Middle frontal gyrus (tissue), 1 donor: ENCODE results near the gene PTPRT.

Experiments
- DNase-seq: peaks from one replicate; pipeline ENCODE4 v3.0.0-alpha.2; 2015; ENCODE audit warnings: low spot score; ENCODE audit errors: extremely low spot score

PTPRT gene

GRCh38 chr20:42483730-42484303 lies 705.9 kb downstream of the PTPRT start:
- no peak for DNase-seq

- no peak for DNase-seq
These were observed 706.9 kb downstream of the PTPRT start for GRCh38 chr20:42482808-42483207.

GRCh38 chr20:42475773-42476172 lies 713.9 kb downstream of the PTPRT start:
- DNase-seq, result no peak

- no peak for DNase-seq
These were observed 715.1 kb downstream of the PTPRT start for GRCh38 chr20:42474646-42475045.

GRCh38 chr20:42472198-42472597 lies 717.5 kb downstream of the PTPRT start:
- no peak for DNase-seq

GRCh38 chr20:42461965-42462593 lies 727.6 kb downstream of the PTPRT start:
- DNase-seq, result no peak

- no peak for DNase-seq
These were observed 728.4 kb downstream of the PTPRT start for GRCh38 chr20:42461291-42461690.

- no peak for DNase-seq
These were observed 742.4 kb downstream of the PTPRT start for GRCh38 chr20:42447270-42447669.

GRCh38 chr20:42444799-42445198 lies 744.9 kb downstream of the PTPRT start:
- DNase-seq, result no peak

GRCh38 chr20:42443200-42443599 lies 746.5 kb downstream of the PTPRT start:
- no peak for DNase-seq

GRCh38 chr20:42442716-42443115 lies 747.0 kb downstream of the PTPRT start:
- no peak for DNase-seq

GRCh38 chr20:42441864-42442331 lies 747.8 kb downstream of the PTPRT start:
- DNase-seq, result no peak

GRCh38 chr20:42441196-42441863 lies 748.4 kb downstream of the PTPRT start:
- no peak for DNase-seq

GRCh38 chr20:42435230-42435629 lies 754.5 kb downstream of the PTPRT start:
- no peak for DNase-seq

GRCh38 chr20:42432496-42433334 lies 757.0 kb downstream of the PTPRT start:
- DNase-seq, result no peak

GRCh38 chr20:42430598-42430997 lies 759.1 kb downstream of the PTPRT start:
- no peak for DNase-seq

GRCh38 chr20:42429761-42430458 lies 759.8 kb downstream of the PTPRT start:
- no peak for DNase-seq

GRCh38 chr20:42419814-42420532 lies 769.7 kb downstream of the PTPRT start:
- DNase-seq, result no peak

- DNase-seq, result no peak
These were observed 782.9 kb downstream of the PTPRT start for GRCh38 chr20:42406826-42407225.

- DNase-seq, result no peak
These were observed 787.3 kb downstream of the PTPRT start for GRCh38 chr20:42402455-42402854.

- DNase-seq, result no peak
These were observed 788.1 kb downstream of the PTPRT start for GRCh38 chr20:42401613-42402012.
